ENCODE measurements around the gene ARSJ.

Gene ARSJ

GRCh38 chr4:113982181-113982580 is 2.7 kb upstream of the ARSJ start:
- no peak for DNase-seq

GRCh38 chr4:113981591-113981990 is 2.1 kb upstream of the ARSJ start:
- no peak for DNase-seq

- no peak for DNase-seq
These were observed 613 bp upstream of the ARSJ start for GRCh38 chr4:113979905-113980615.

- DNase-seq, result no peak
These were observed 793 bp downstream of the ARSJ start for GRCh38 chr4:113978561-113979147.

- no peak for DNase-seq
These were observed 1.3 kb downstream of the ARSJ start for GRCh38 chr4:113978105-113978504.

- no peak for DNase-seq
These were observed 2.0 kb downstream of the ARSJ start for GRCh38 chr4:113977526-113977855.

- DNase-seq, result no peak
These were observed 2.5 kb downstream of the ARSJ start for GRCh38 chr4:113976741-113977525.

GRCh38 chr4:113975578-113975977 is 3.9 kb downstream of the ARSJ start:
- DNase-seq, result no peak

- DNase-seq, result no peak
These were observed 5.0 kb downstream of the ARSJ start for GRCh38 chr4:113974467-113974866.

GRCh38 chr4:113973345-113973744 is 6.1 kb downstream of the ARSJ start:
- DNase-seq, result no peak

GRCh38 chr4:113972781-113973180 is 6.7 kb downstream of the ARSJ start:
- no peak for DNase-seq

GRCh38 chr4:113971706-113972360 is 7.6 kb downstream of the ARSJ start:
- no peak for DNase-seq

- DNase-seq, result no peak
These were observed 9.6 kb downstream of the ARSJ start for GRCh38 chr4:113969709-113970334.

GRCh38 chr4:113968473-113968872 is 11.0 kb downstream of the ARSJ start:
- no peak for DNase-seq

- DNase-seq, result no peak
These were observed 11.8 kb downstream of the ARSJ start for GRCh38 chr4:113967687-113968086.

GRCh38 chr4:113962719-113963265 is 16.7 kb downstream of the ARSJ start:
- DNase-seq, result no peak

- DNase-seq, result no peak
These were observed 17.5 kb downstream of the ARSJ start for GRCh38 chr4:113962016-113962347.

GRCh38 chr4:113960684-113961321 is 18.6 kb downstream of the ARSJ start:
- DNase-seq, result no peak

- no peak for DNase-seq
These were observed 19.9 kb downstream of the ARSJ start for GRCh38 chr4:113959539-113959937.

GRCh38 chr4:113958766-113959538 is 20.5 kb downstream of the ARSJ start:
- peak; percentile 36 for DNase-seq

- DNase-seq, result no peak
These were observed 21.5 kb downstream of the ARSJ start for GRCh38 chr4:113957956-113958355.

- DNase-seq, result no peak
These were observed 23.5 kb downstream of the ARSJ start for GRCh38 chr4:113955948-113956347.
